ENCODE measurements around the gene UVRAG.
"Not testable (repeated sequence)": the region's sequence is repeated elsewhere in the genome, so short reads cannot be mapped to it uniquely, and the experiment has no call there.

The UVRAG gene

GRCh38 chr11:75950141-75950540 lies 135.1 kb downstream of the UVRAG start:
- DNase-seq (ENCODE audit: low read depth in 2 of 3, low spot score in 2 of 3), result no peak

GRCh38 chr11:75954039-75954438 lies 139.0 kb downstream of the UVRAG start:
- DNase-seq (ENCODE audit: low read depth in 2 of 3, low spot score in 2 of 3), result no peak

- no peak for DNase-seq (ENCODE audit: low read depth in 2 of 3, low spot score in 2 of 3)
Observed at GRCh38 chr11:75955443-75955842, 140.4 kb downstream of the UVRAG start.

- no peak for DNase-seq (ENCODE audit: low read depth in 2 of 3, low spot score in 2 of 3)
Observed at GRCh38 chr11:75959540-75959939, 144.5 kb downstream of the UVRAG start.

- DNase-seq (ENCODE audit: low read depth in 2 of 3, low spot score in 2 of 3), result no peak
Observed at GRCh38 chr11:75964071-75964470, 149.1 kb downstream of the UVRAG start.

GRCh38 chr11:75966537-75967287 lies 151.7 kb downstream of the UVRAG start:
- no peak for DNase-seq (ENCODE audit: low read depth in 2 of 3, low spot score in 2 of 3)

GRCh38 chr11:75968021-75968625 lies 153.1 kb downstream of the UVRAG start:
- DNase-seq (ENCODE audit: low read depth in 2 of 3, low spot score in 2 of 3), result no peak

GRCh38 chr11:75969626-75970308 lies 154.8 kb downstream of the UVRAG start:
- DNase-seq (ENCODE audit: low read depth in 2 of 3, low spot score in 2 of 3), result no peak

- not testable (repeated sequence) for DNase-seq (ENCODE audit: low read depth in 2 of 3, low spot score in 2 of 3)
Observed at GRCh38 chr11:75973710-75974109, 158.7 kb downstream of the UVRAG start.

- not testable (repeated sequence) for DNase-seq (ENCODE audit: low read depth in 2 of 3, low spot score in 2 of 3)
Observed at GRCh38 chr11:75979075-75979474, 164.1 kb downstream of the UVRAG start.

- not testable (repeated sequence) for DNase-seq (ENCODE audit: low read depth in 2 of 3, low spot score in 2 of 3)
Observed at GRCh38 chr11:75979479-75980027, 164.5 kb downstream of the UVRAG start.

GRCh38 chr11:75980031-75980430 lies 165.0 kb downstream of the UVRAG start:
- DNase-seq (ENCODE audit: low read depth in 2 of 3, low spot score in 2 of 3), result no peak

GRCh38 chr11:75981546-75981945 lies 166.5 kb downstream of the UVRAG start:
- no peak for DNase-seq (ENCODE audit: low read depth in 2 of 3, low spot score in 2 of 3)

- DNase-seq (ENCODE audit: low read depth in 2 of 3, low spot score in 2 of 3), result no peak
Observed at GRCh38 chr11:75982309-75982708, 167.3 kb downstream of the UVRAG start.

GRCh38 chr11:75986966-75987365 lies 172.0 kb downstream of the UVRAG start:
- no peak for DNase-seq (ENCODE audit: low read depth in 2 of 3, low spot score in 2 of 3)

GRCh38 chr11:75993126-75993525 lies 178.1 kb downstream of the UVRAG start:
- DNase-seq (ENCODE audit: low read depth in 2 of 3, low spot score in 2 of 3), result no peak

- DNase-seq (ENCODE audit: low read depth in 2 of 3, low spot score in 2 of 3), result no peak
Observed at GRCh38 chr11:75994616-75995015, 179.6 kb downstream of the UVRAG start.

- DNase-seq (ENCODE audit: low read depth in 2 of 3, low spot score in 2 of 3), result no peak
Observed at GRCh38 chr11:75996523-75997442, 181.8 kb downstream of the UVRAG start.

- no peak for DNase-seq (ENCODE audit: low read depth in 2 of 3, low spot score in 2 of 3)
Observed at GRCh38 chr11:76004400-76004799, 189.4 kb downstream of the UVRAG start.

GRCh38 chr11:76005756-76006155 lies 190.7 kb downstream of the UVRAG start:
- no peak for DNase-seq (ENCODE audit: low read depth in 2 of 3, low spot score in 2 of 3)

- no peak for DNase-seq (ENCODE audit: low read depth in 2 of 3, low spot score in 2 of 3)
Observed at GRCh38 chr11:76007166-76007565, 192.2 kb downstream of the UVRAG start.

Data from activated CD8-positive, alpha-beta memory T cell treated with anti-CD3 and anti-CD28 coated beads for 48 hours (primary cell).